ENCODE results near the gene IPO5. TPM values are rescaled to one million over a fixed set of nuclear protein-coding genes. Genes with fewer than 3 reads are reported as not detected.

Gene IPO5
- total RNA-seq, 2 experiments from 2014 or later: 62.2 to 73.3 TPM

GRCh38 chr13:97938706-97939475 lies 14.6 kb upstream of the IPO5 start:
- ChIA-PET CTCF (no interaction called here), POLR2A (no interaction called here)
- no peaks in the 10 kb centered on the region for H3K9me3 Mint-ChIP-seq
- no peaks in the 10 kb centered on the region for H3K36me3 ChIP-seq (ENCODE audit: insufficient read depth, low read length)
- no peaks in the 10 kb centered on the region for H3K36me3 Mint-ChIP-seq (ENCODE audit: low read depth)
- peaks cover 0 to 3% of the 10 kb centered on the region in 2 experiments for H3K27me3 ChIP-seq (ENCODE audit: control insufficient read depth in 1 of 2, insufficient read depth in 2 of 2, low read length in 2 of 2)
- no peaks in the 10 kb centered on the region for H3K9me3 ChIP-seq (ENCODE audit: control insufficient read depth in 1 of 2, insufficient read depth in 1 of 2, low read length in 2 of 2)
- H3K27ac ChIP-seq (ENCODE audit: low read depth in 1 of 2, low read length in 2 of 2): no peak overlapping the region
- TF ChIP-seq CTCF (IDR thresholded peaks at IDR 0.05): no peak
- H3K27ac Mint-ChIP-seq: no peak overlapping the region
- H3K4me3 Mint-ChIP-seq: no peak overlapping the region
- DNase-seq: no peak
- no peaks in the 10 kb centered on the region for H3K4me1 Mint-ChIP-seq (ENCODE audit: low read depth)
- intact Hi-C loops (cut with DNase I, micrococcal nuclease): no loop called here
- H3K4me3 ChIP-seq (ENCODE audit: low read length): no peak overlapping the region
- ATAC-seq (ENCODE audit: poor library complexity): no peak
- H3K4me1 ChIP-seq (ENCODE audit: insufficient read depth, low read length): no peaks in the 10 kb centered on the region
- H3K27me3 Mint-ChIP-seq: peaks cover 59% of the 10 kb centered on the region

DNA sequence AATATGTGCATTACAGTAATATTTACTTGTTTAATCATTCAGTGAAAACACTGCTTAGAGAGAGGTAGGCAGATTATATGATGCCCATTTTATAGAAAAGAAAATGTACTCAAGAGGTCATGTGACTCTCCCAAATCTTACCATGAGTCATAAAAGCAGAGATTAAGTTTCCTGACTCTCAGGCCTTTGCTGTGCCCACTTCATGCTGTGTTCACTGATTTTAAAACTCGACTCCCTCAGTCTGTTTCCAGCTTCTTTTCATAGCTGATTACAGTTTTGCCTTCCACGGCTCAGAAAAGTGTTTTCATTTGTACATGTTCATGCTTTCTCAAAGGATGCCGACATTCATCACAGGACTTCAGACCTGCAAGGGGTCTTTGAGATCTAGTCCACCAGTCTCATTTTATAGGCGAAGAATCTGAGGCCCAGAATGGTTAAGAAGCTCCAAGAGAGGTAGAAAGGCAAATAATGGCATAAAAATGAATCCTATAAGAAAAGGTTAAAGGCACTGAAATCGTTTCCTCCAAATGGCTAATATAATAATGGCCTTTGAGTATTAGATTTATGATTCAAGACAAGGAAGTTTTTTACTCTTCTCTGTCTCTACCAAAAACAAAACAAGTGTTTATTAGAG lies 9.0 kb upstream of the IPO5 start:
- no peak for TF ChIP-seq CTCF (IDR thresholded peaks at IDR 0.05)
- Mint-ChIP-seq H3K9me3 (no peaks in the 10 kb centered on the region), H3K36me3 (ENCODE audit: low read depth) (no peaks in the 10 kb centered on the region), H3K4me1 (ENCODE audit: low read depth) (no peaks in the 10 kb centered on the region), H3K4me3 (no peak overlapping the region), H3K27ac (no peak overlapping the region), H3K27me3 (peaks cover 14% of the 10 kb centered on the region)
- no peaks in the 10 kb centered on the region for H3K4me1 ChIP-seq (ENCODE audit: insufficient read depth, low read length)
- DNase-seq: no peak
- ChIA-PET CTCF (no interaction called here), POLR2A (no interaction called here)
- H3K9me3 ChIP-seq (ENCODE audit: control insufficient read depth in 1 of 2, insufficient read depth in 1 of 2, low read length in 2 of 2): no peaks in the 10 kb centered on the region
- H3K36me3 ChIP-seq (ENCODE audit: insufficient read depth, low read length): no peaks in the 10 kb centered on the region
- no peaks in the 10 kb centered on the region for H3K27me3 ChIP-seq (ENCODE audit: control insufficient read depth in 1 of 2, insufficient read depth in 2 of 2, low read length in 2 of 2)
- no peak overlapping the region for H3K27ac ChIP-seq (ENCODE audit: low read depth in 1 of 2, low read length in 2 of 2)
- no peak overlapping the region for H3K4me3 ChIP-seq (ENCODE audit: low read length)
- intact Hi-C loops (cut with DNase I, micrococcal nuclease): no loop called here
- ATAC-seq (ENCODE audit: poor library complexity): no peak

DNA sequence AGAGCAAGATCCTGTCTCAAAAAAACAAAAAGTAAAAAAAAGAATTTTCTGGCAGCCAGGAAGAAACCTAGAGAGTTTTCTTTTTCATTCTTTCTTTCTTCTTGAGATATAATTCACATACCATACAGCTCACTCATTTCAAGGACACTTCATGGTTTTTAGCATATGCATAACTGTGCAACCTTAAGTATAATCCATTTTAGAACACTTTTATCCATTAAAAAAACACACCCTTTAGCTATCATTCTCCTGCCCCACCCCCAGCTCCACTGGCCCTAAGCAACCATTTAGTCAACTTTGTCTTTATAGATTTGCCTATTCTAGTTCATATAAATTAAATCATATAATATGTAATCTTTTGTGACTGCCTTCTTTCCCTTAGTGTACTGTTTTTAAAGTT lies 8.1 kb upstream of the IPO5 start:
- no peaks in the 10 kb centered on the region for H3K36me3 ChIP-seq (ENCODE audit: insufficient read depth, low read length)
- ChIA-PET CTCF (no interaction called here), POLR2A (no interaction called here)
- H3K4me3 ChIP-seq (ENCODE audit: low read length): no peak overlapping the region
- no peaks in the 10 kb centered on the region for H3K27me3 ChIP-seq (ENCODE audit: control insufficient read depth in 1 of 2, insufficient read depth in 2 of 2, low read length in 2 of 2)
- no peaks in the 10 kb centered on the region for H3K9me3 Mint-ChIP-seq
- no peaks in the 10 kb centered on the region for H3K36me3 Mint-ChIP-seq (ENCODE audit: low read depth)
- no peaks in the 10 kb centered on the region for H3K9me3 ChIP-seq (ENCODE audit: control insufficient read depth in 1 of 2, insufficient read depth in 1 of 2, low read length in 2 of 2)
- no peak for TF ChIP-seq CTCF (IDR thresholded peaks at IDR 0.05)
- H3K4me1 ChIP-seq (ENCODE audit: insufficient read depth, low read length): no peaks in the 10 kb centered on the region
- no peak overlapping the region for H3K4me3 Mint-ChIP-seq
- H3K27ac ChIP-seq (ENCODE audit: low read depth in 1 of 2, low read length in 2 of 2): no peak overlapping the region
- ATAC-seq (ENCODE audit: poor library complexity) (no peak), DNase-seq (no peak)
- intact Hi-C loops (cut with DNase I, micrococcal nuclease): no loop called here
- H3K4me1 Mint-ChIP-seq (ENCODE audit: low read depth): no peaks in the 10 kb centered on the region
- peaks cover 10% of the 10 kb centered on the region for H3K27me3 Mint-ChIP-seq
- H3K27ac Mint-ChIP-seq: no peak overlapping the region
